Measurements from ENCODE around the gene FOXL1.

FOXL1 gene

DNA sequence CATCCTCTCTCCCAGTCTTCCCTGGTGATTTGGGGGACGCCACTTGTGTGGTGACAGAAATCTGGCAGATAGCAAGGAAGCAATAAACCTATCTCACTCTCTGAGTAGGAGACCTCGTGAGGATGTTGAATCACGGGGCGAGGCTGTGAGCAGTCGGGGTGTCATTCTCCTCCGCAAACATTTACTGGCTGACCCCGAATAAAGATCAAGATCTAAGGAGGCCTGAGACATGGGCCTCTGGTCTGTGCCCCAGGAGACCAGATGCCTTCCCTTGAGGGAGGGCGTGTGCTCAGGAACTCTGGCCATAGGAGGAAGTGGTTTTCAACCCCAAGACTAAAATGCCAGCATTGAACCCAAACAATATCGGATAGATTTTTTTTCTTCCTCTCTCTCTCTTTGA, 53.1 kb downstream of the FOXL1 start:
- DNase-seq (ENCODE audit: low read depth in 2 of 2), result no peak

Data from stimulated activated CD4-positive, alpha-beta T cell treated with anti-CD3 and anti-CD28 coated beads, Interleukin-1b, Interleukin-23, amount 100 ng/mL, for 4 hours (primary cell).